ENCODE data around the gene RANBP3.

DNA sequence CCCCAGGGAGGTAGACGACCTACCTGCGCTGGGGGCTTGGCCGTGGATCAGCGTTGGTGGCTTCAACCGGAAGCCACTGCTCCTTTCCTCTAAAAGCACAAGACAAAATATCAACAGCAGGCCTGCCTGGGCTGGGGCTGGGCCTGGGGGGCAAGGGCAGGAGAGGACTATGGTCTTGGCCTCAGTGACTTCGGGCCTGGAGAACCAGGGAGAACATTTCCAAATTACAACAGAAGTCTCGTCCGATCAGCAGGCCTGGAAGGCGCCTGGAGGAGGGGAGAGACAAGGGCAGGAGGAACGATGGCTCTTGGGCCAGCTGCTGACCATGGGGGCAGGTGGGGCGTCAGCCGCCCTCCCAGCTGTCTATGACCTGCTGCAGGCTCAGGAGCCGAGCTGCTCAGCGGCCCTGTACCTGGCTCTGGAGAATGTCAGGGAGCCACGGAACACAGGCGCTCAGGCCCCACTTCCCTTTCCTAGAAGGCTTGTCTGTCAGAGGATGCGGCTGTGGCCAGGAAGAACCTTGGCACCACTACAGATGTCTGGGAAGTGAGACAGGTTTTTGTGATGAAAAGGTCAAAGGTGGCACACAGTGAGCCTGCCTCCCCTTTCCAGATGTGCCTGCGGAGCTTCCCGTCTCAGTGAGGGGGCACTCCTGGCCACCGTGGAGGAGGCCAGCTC, 44.4 kb downstream of the RANBP3 start:
- TF ChIP-seq TCF12 (IDR thresholded peaks at IDR 0.05; ENCODE audit: low read depth) = no peak
- no peak for TF ChIP-seq EP300 (IDR thresholded peaks at IDR 0.05; ENCODE audit: borderline replicate concordance)
- no peak for TF ChIP-seq CEBPB (IDR thresholded peaks at IDR 0.05)
- TF ChIP-seq CREB1 (IDR thresholded peaks at IDR 0.05; ENCODE audit: low read depth) = no peak
- no peak for TF ChIP-seq TAF1 (IDR thresholded peaks at IDR 0.05; ENCODE audit: low read depth)
- no peak for TF ChIP-seq NFIC (IDR thresholded peaks at IDR 0.05)
- TF ChIP-seq TEAD4 (IDR thresholded peaks at IDR 0.05) = no peak
- TF ChIP-seq, protein P1, sequence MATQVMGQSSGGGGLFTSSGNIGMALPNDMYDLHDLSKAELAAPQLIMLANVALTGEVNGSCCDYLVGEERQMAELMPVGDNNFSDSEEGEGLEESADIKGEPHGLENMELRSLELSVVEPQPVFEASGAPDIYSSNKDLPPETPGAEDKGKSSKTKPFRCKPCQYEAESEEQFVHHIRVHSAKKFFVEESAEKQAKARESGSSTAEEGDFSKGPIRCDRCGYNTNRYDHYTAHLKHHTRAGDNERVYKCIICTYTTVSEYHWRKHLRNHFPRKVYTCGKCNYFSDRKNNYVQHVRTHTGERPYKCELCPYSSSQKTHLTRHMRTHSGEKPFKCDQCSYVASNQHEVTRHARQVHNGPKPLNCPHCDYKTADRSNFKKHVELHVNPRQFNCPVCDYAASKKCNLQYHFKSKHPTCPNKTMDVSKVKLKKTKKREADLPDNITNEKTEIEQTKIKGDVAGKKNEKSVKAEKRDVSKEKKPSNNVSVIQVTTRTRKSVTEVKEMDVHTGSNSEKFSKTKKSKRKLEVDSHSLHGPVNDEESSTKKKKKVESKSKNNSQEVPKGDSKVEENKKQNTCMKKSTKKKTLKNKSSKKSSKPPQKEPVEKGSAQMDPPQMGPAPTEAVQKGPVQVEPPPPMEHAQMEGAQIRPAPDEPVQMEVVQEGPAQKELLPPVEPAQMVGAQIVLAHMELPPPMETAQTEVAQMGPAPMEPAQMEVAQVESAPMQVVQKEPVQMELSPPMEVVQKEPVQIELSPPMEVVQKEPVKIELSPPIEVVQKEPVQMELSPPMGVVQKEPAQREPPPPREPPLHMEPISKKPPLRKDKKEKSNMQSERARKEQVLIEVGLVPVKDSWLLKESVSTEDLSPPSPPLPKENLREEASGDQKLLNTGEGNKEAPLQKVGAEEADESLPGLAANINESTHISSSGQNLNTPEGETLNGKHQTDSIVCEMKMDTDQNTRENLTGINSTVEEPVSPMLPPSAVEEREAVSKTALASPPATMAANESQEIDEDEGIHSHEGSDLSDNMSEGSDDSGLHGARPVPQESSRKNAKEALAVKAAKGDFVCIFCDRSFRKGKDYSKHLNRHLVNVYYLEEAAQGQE (IDR thresholded peaks at IDR 0.05; ENCODE audit: low read depth) = no peak
- TF ChIP-seq YY1 (IDR thresholded peaks at IDR 0.05; ENCODE audit: low read depth) = no peak
- TF ChIP-seq RAD21 (IDR thresholded peaks at IDR 0.05; ENCODE audit: low read depth) = no peak
- TF ChIP-seq EGR1 (IDR thresholded peaks at IDR 0.05) = no peak
